Kidney epithelial cell (primary cell): ENCODE measurements around the gene SORL1-AS1.

Source experiments
- DNase-seq: peaks from one replicate; pipeline ENCODE4 v3.0.0-alpha.2; 2010; ENCODE audit warnings: low read depth
- H3K27me3 ChIP-seq: 2 replicates; pipeline ENCODE4 v1.6.0; 2011; ENCODE audit warnings: low read length; ENCODE audit not compliant: control insufficient read depth, insufficient read depth
- H3K36me3 ChIP-seq: 2 replicates; pipeline ENCODE4 v1.5.1; 2011; ENCODE audit warnings: low read length; ENCODE audit not compliant: control insufficient read depth, insufficient read depth
- H3K4me3 ChIP-seq: 2 replicates; pipeline ENCODE4 v1.5.1; 2011; ENCODE audit warnings: low read depth, mild to moderate bottlenecking, control low read depth, low read length
- CTCF ChIP-seq: IDR thresholded peaks from 2 replicates; pipeline ENCODE4 v1.5.1; 2011; ENCODE audit warnings: mild to moderate bottlenecking, moderate library complexity, low read length, control low read depth, inconsistent platforms; ENCODE audit not compliant: insufficient read depth, poor library complexity, severe bottlenecking

Gene SORL1-AS1

DNA sequence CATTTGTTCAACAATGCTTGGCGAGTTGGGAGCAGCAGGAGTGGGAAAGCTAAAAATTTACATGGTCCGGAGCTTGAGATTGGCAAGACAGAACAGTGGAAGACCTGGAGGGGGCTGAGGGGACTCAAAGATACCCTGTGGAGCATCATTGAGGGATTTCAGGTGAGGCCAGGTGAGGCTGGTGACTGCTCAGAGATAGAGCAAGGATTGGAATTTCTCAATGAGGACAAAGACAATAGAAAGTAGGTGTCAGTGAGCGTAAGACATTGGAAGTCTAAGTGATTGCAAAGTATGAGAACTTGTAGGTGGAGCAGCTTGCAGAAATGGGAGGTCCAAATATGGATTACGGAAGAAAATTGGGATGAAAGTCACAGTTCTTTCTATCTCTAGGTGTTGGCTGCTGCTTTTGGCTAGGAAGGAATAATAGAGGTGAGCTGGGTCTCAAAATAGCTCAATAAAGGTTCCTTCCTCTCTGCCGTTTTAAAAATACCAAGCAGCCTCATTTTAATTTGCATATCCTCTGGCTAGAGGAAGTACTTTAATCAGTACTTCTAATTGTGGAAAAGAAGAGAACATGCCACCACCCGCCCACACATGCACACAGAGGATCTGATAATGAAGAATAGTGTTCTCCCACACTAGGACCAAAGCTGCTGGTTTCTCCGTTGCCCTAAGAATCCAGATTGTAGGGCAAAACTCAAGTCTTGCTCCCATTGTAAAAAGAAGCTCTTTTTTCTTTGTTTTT, 41.8 kb upstream of the SORL1-AS1 start:
- DNase-seq, result no peak
- Histone ChIP-seq H3K4me3 (no peak overlapping the region), H3K36me3 (no peaks in the 10 kb centered on the region), H3K27me3 (no peaks in the 10 kb centered on the region)
- TF ChIP-seq CTCF, result no peak

DNA sequence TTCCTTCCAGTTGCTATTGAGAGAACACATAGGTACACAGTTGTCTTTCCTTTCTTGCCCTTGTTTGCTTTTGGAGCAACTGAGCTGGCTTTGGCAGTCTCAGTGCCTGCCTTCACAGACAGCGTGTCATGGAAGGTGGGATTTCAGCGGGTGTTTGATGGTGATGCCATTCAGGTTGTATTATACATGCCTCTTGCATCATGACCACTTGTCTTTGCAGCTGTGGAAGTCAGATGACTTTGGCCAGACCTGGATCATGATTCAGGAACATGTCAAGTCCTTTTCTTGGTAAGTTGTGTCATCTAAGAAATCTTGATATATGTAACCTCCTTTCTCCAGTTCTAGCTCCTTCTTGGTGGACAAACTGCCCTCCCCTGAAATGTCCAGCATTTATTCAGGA, 37.1 kb upstream of the SORL1-AS1 start:
- TF ChIP-seq CTCF, result no peak
- Histone ChIP-seq H3K4me3 (no peak overlapping the region), H3K27me3 (no peaks in the 10 kb centered on the region), H3K36me3 (no peaks in the 10 kb centered on the region)
- no peak for DNase-seq

DNA sequence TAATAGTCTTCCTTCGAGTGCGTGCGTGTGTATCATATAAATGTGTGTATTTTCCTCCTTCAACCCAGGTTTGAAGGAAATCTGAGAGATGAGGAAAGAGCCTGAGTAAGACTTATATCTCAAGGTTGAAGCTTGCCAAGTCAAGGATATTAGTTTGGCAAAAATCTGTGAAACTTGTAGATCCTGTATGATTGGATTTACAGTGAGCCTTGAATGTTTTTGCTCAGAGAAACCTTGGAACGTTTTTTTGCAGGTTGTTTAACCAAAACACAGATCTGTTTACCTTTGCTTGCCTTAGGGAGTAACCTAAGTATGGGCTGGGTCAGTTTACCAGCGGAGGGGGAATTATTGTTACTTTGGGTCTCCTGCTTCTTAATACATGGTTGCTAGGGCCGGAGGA, 35.9 kb upstream of the SORL1-AS1 start:
- Histone ChIP-seq H3K27me3 (no peaks in the 10 kb centered on the region), H3K4me3 (no peak overlapping the region), H3K36me3 (no peaks in the 10 kb centered on the region)
- DNase-seq, result no peak
- no peak for TF ChIP-seq CTCF

GRCh38 chr11:121488170-121488569, 35.4 kb upstream of the SORL1-AS1 start:
- H3K4me3 ChIP-seq, result no peak overlapping the region
- TF ChIP-seq CTCF, result no peak
- no peaks in the 10 kb centered on the region for H3K36me3 ChIP-seq
- H3K27me3 ChIP-seq, result no peaks in the 10 kb centered on the region
- no peak for DNase-seq

DNA sequence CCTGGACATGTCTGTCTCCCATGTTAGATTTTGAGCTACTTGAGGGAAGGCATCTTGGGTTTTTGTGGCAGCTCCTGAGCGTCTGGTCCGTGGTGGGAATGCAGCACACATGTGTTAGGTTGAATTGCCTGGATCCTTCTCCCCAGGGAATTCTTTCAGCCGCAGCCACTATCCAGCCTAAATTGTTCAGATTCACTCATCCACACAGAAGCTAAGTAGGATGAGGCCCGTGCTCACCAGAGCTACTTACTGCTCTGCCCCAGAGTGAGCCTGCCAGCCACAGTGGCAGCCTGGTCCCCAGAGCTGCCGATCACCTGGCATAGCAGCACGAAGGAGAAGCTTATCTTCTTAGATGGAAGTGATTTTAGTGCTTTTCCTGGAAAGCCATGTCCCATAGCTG, 34.4 kb upstream of the SORL1-AS1 start:
- Histone ChIP-seq H3K27me3 (no peaks in the 10 kb centered on the region), H3K36me3 (no peaks in the 10 kb centered on the region), H3K4me3 (no peak overlapping the region)
- no peak for DNase-seq
- no peak for TF ChIP-seq CTCF

DNA sequence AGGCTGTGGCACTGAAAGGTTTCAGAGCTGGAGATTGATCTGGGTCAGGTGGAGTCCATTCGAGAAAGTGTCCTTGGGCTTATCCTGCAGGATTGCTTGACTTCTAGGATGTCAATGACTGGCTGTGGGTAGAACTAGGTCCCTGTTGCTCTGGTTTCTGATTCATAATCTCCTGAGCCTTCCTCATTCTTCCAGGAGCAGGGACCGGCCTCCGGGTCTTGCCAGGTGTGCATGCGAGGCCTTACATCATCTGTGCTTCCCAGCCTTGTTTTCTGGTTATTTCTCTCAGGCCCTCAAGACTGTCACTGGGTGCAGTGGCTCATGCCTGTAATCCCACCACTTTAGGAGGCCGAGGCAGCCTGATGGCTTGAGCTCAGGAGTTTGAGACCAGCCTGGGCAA, 33.3 kb upstream of the SORL1-AS1 start:
- Histone ChIP-seq H3K36me3 (no peaks in the 10 kb centered on the region), H3K27me3 (no peaks in the 10 kb centered on the region), H3K4me3 (no peak overlapping the region)
- TF ChIP-seq CTCF, result no peak
- DNase-seq, result no peak
